ENCODE measurements around the gene ZNF558. TPM values are rescaled to one million over a fixed set of nuclear protein-coding genes. Genes with fewer than 3 reads are reported as not detected.

Gene ZNF558
- total RNA-seq, 1 experiment from 2014 or later, result 28.7 TPM

GRCh38 chr19:8831373-8831772 is 731 bp downstream of the ZNF558 start:
- Histone ChIP-seq H3K9me2 (ENCODE audit: insufficient read depth) (no peaks in the 10 kb centered on the region), H3K27ac (peak overlapping the region; percentile 91), H3K36me3 (ENCODE audit: low read depth) (peaks cover 11% of the 10 kb centered on the region; the same call in 1 of the 2 replicates), H3K4me2 (peak overlapping the region; percentile 84), H3K27me3 (ENCODE audit: insufficient read depth, low read depth) (no peaks in the 10 kb centered on the region), H3K79me2 (ENCODE audit: low read depth) (peaks cover 7% of the 10 kb centered on the region; the same call in 1 of the 2 replicates), H3K4me1 (replicated peaks; ENCODE audit: insufficient read depth) (peaks cover 13% of the 10 kb centered on the region), H4K20me1 (ENCODE audit: insufficient read depth) (no peaks in the 10 kb centered on the region), H2AFZ (peak overlapping the region; percentile 96), H3F3A (ENCODE audit: insufficient read depth, low read depth) (peaks cover 12% of the 10 kb centered on the region; the same call in 1 of the 2 replicates), H3K4me3 (peak overlapping the region; percentile 87), H3K9me3 (ENCODE audit: insufficient read depth, low read depth) (no peaks in the 10 kb centered on the region)
- ChIA-PET POLR2A (ENCODE audit: unreplicated experiment) (interaction anchor here (0.6 kb wide), 1 partner anchor 200 kb away, joined by 6 read pairs; no protein-coding TSS in a partner anchor), CTCF (no interaction called here)
- DNase-seq, result no peak
- BruUV-seq (replicated peaks), result TSS peak; percentile 50
- TF ChIP-seq EZH2 (IDR thresholded peaks at IDR 0.05; ENCODE audit: low read depth), result no peak
- no peak for TF ChIP-seq CTCF (conservative IDR thresholded peaks at IDR 0.05)
- intact Hi-C loops (cut with micrococcal nuclease; ENCODE audit: unreplicated experiment), result loop anchor here (5.0 to 10.0 kb wide), 2 partner anchors 183 to 246 kb away; partner anchors contain the start of gene MUC16

- H3K36me3 ChIP-seq (ENCODE audit: low read depth), result peaks cover 16% of the 10 kb centered on the region
- BruUV-seq (replicated peaks), result no TSS peak
- H3K4me2 ChIP-seq, result no peak overlapping the region
- ChIA-PET CTCF (no interaction called here), POLR2A (ENCODE audit: unreplicated experiment) (no interaction called here)
- H4K20me1 ChIP-seq (ENCODE audit: insufficient read depth), result no peaks in the 10 kb centered on the region
- no peak for TF ChIP-seq CTCF (conservative IDR thresholded peaks at IDR 0.05)
- no peak for TF ChIP-seq EZH2 (IDR thresholded peaks at IDR 0.05; ENCODE audit: low read depth)
- no peak overlapping the region for H3K4me3 ChIP-seq
- H3K4me1 ChIP-seq (replicated peaks; ENCODE audit: insufficient read depth), result peaks cover 9% of the 10 kb centered on the region
- H3K27me3 ChIP-seq (ENCODE audit: insufficient read depth, low read depth), result no peaks in the 10 kb centered on the region
- H3K27ac ChIP-seq, result no peak overlapping the region
- no peaks in the 10 kb centered on the region for H3K9me2 ChIP-seq (ENCODE audit: insufficient read depth)
- H3K9me3 ChIP-seq (ENCODE audit: insufficient read depth, low read depth), result no peaks in the 10 kb centered on the region
- no peak for DNase-seq
- H3F3A ChIP-seq (ENCODE audit: insufficient read depth, low read depth), result 0 out of 2 replicates have a peak, but pooled peaks cover 5% of the 10 kb centered on the region
- H2AFZ ChIP-seq, result no peak overlapping the region
- intact Hi-C loops (cut with micrococcal nuclease; ENCODE audit: unreplicated experiment), result no loop called here
- peaks cover 7% of the 10 kb centered on the region; the same call in 1 of the 2 replicates for H3K79me2 ChIP-seq (ENCODE audit: low read depth)
These were observed 4.8 kb downstream of the ZNF558 start for GRCh38 chr19:8827277-8827676.

- Histone ChIP-seq H3K36me3 (ENCODE audit: low read depth) (peaks cover 17% of the 10 kb centered on the region), H2AFZ (no peak overlapping the region), H3K79me2 (ENCODE audit: low read depth) (peaks cover 5% of the 10 kb centered on the region; the same call in 1 of the 2 replicates), H3K27ac (no peak overlapping the region), H3K9me2 (ENCODE audit: insufficient read depth) (no peaks in the 10 kb centered on the region), H4K20me1 (ENCODE audit: insufficient read depth) (no peaks in the 10 kb centered on the region), H3K4me1 (replicated peaks; ENCODE audit: insufficient read depth) (peaks cover 6% of the 10 kb centered on the region), H3K9me3 (ENCODE audit: insufficient read depth, low read depth) (no peaks in the 10 kb centered on the region), H3K4me2 (no peak overlapping the region), H3K4me3 (no peak overlapping the region), H3F3A (ENCODE audit: insufficient read depth, low read depth) (0 out of 2 replicates have a peak, but pooled peaks cover 4% of the 10 kb centered on the region), H3K27me3 (ENCODE audit: insufficient read depth, low read depth) (no peaks in the 10 kb centered on the region)
- BruUV-seq (replicated peaks), result no TSS peak
- DNase-seq, result no peak
- ChIA-PET POLR2A (ENCODE audit: unreplicated experiment) (no interaction called here), CTCF (no interaction called here)
- intact Hi-C loops (cut with micrococcal nuclease; ENCODE audit: unreplicated experiment), result no loop called here
- TF ChIP-seq EZH2 (IDR thresholded peaks at IDR 0.05; ENCODE audit: low read depth) (no peak), CTCF (conservative IDR thresholded peaks at IDR 0.05) (no peak; the same call in 1 of the 2 replicates)
These were observed 5.7 kb downstream of the ZNF558 start for GRCh38 chr19:8826371-8826770.

Data from PC-9 (cell line).